GM12878 (cell line): Measurements from ENCODE around the gene PRKRIP1.
"Not testable (repeated sequence)": the region's sequence is repeated elsewhere in the genome, so short reads cannot be mapped to it uniquely, and the experiment has no call there.

Experiments used
- ATF2 ChIP-seq: IDR thresholded peaks from 2 replicates; pipeline ENCODE4 v1.6.1; 2012; ENCODE audit warnings: low read length, inconsistent platforms
- CREB1 ChIP-seq: IDR thresholded peaks from 2 replicates; pipeline ENCODE4 v1.6.1; 2012; ENCODE audit warnings: low read depth, mild to moderate bottlenecking, inconsistent platforms
- CTCF ChIP-seq, 3 experiments: IDR thresholded peaks in 2 of 3; conservative IDR thresholded peaks in 1 of 3; 2 replicates each; pipeline ENCODE4 v1.5.1; 2011; ENCODE audit warnings: low read depth in 3 of 3, low read length in 3 of 3, mild to moderate bottlenecking in 3 of 3, control low read depth in 2 of 3, moderate library complexity in 2 of 3, inconsistent platforms in 1 of 3, mixed read lengths in 1 of 3; ENCODE audit not compliant: control insufficient read depth in 2 of 3, insufficient read depth in 1 of 3; ENCODE audit errors: extremely low read depth in 1 of 3
- ELK1 ChIP-seq: IDR thresholded peaks from 2 replicates; pipeline ENCODE4 v1.6.1; 2012; ENCODE audit warnings: low read depth, low read length, improper control_type of control experiment
- EP300 ChIP-seq, 2 experiments: fragments of 150-350 bp in 1 of 2; IDR thresholded peaks; 2 replicates each; pipeline ENCODE4 v1.6.1; 2011 to 2012; ENCODE audit warnings: low read depth in 2 of 2, low read length in 2 of 2, borderline replicate concordance in 1 of 2, improper control_type of control experiment in 1 of 2, inconsistent platforms in 1 of 2; ENCODE audit not compliant: control insufficient read depth in 1 of 2
- EZH2 ChIP-seq: IDR thresholded peaks from 2 replicates; pipeline ENCODE4 v1.6.1; 2012; ENCODE audit warnings: low read depth, mild to moderate bottlenecking, control low read depth, inconsistent platforms, low read length, borderline replicate concordance; ENCODE audit not compliant: control insufficient read depth
- MTA3 ChIP-seq: IDR thresholded peaks from 2 replicates; pipeline ENCODE4 v1.6.1; 2012; ENCODE audit warnings: low read length, inconsistent platforms, borderline replicate concordance
- PKNOX1 ChIP-seq: fragments of 450-650 bp; IDR thresholded peaks from 2 replicates; pipeline ENCODE4 v1.6.1; 2016; ENCODE audit warnings: mild to moderate bottlenecking
- POLR2A ChIP-seq: IDR thresholded peaks from 2 replicates; pipeline ENCODE4 v1.6.1; 2011; ENCODE audit warnings: low read depth, mild to moderate bottlenecking, low read length
- RFX5 ChIP-seq: IDR thresholded peaks from 2 replicates; pipeline ENCODE4 v1.6.1; 2011; ENCODE audit warnings: low read depth, low read length, improper control_type of control experiment
- SIN3A ChIP-seq: IDR thresholded peaks from 2 replicates; pipeline ENCODE4 v1.6.1; 2012; ENCODE audit warnings: low read depth, low read length, improper control_type of control experiment
- YBX1 ChIP-seq: fragments of 450-650 bp; IDR thresholded peaks from 2 replicates; pipeline ENCODE4 v1.6.1; 2016; ENCODE audit warnings: antibody characterized with exemption
- ZNF24 ChIP-seq: fragments of 450-650 bp; IDR thresholded peaks from 2 replicates; pipeline ENCODE4 v1.6.1; 2017; ENCODE audit warnings: antibody characterized with exemption, mild to moderate bottlenecking
- ZNF687 ChIP-seq: fragments of 450-650 bp; IDR thresholded peaks from 2 replicates; pipeline ENCODE4 v1.6.1; 2017; ENCODE audit warnings: mild to moderate bottlenecking, moderate library complexity

GRCh38 chr7:102381696-102382425, 14.3 kb upstream of the PRKRIP1 start:
- not testable (repeated sequence) for TF ChIP-seq ATF2; ELK1; MTA3; POLR2A; CTCF (IDR thresholded peaks at IDR 0.05 in 2 of 3, conservative IDR thresholded peaks at IDR 0.05 in 1 of 3; ENCODE audit: control insufficient read depth in 2 of 3, extremely low read depth in 1 of 3, insufficient read depth in 1 of 3, low read depth in 3 of 3, low read length in 3 of 3); RFX5; ZNF24; SIN3A; CREB1; YBX1; EZH2; PKNOX1; ZNF687; EP300 (IDR thresholded peaks at IDR 0.05; ENCODE audit: borderline replicate concordance in 1 of 2, control insufficient read depth in 1 of 2, low read depth in 2 of 2, low read length in 2 of 2)
